Placental epithelial cell (primary cell): ENCODE results near the gene KRT40. TPM values are rescaled to one million over a fixed set of nuclear protein-coding genes. Genes with fewer than 3 reads are reported as not detected.

Experiments
- small RNA-seq: library from RNA; depleted of rRNA; stranded (forward); fragments of <200 nt; gene quantifications from one replicate; pipeline ENCODE3, GENCODE V24; 2012
- total RNA-seq: library from RNA; depleted of rRNA; stranded (reverse); fragments of >200 nt; gene quantifications from 2 replicates; pipeline ENCODE4 v1.2.3, GENCODE V29; 2012

The KRT40 gene
- total RNA-seq: not detected in 2 replicates

GRCh38 chr17:40984226-40984625 lies at the start of gene KRT40:
TSS of gene KRT40 (minus strand) at chr17:40984326. CDS start at chr17:40984273, 53 bp downstream.

GRCh38 chr17:41029633-41030245 lies 45.6 kb upstream of the KRT40 start, which contains the start of gene KRTAP1-4:
TSS of gene KRTAP1-4 (minus strand) at chr17:41030195. CDS start at chr17:41030078, 117 bp downstream.

GRCh38 chr17:41026715-41027471 lies 42.8 kb upstream of the KRT40 start, which contains the start of gene KRTAP1-5:
TSS of gene KRTAP1-5 (minus strand) at chr17:41027208. CDS start at chr17:41027155, 53 bp downstream.

GRCh38 chr17:41008811-41009210 lies 24.7 kb upstream of the KRT40 start, which contains the start of gene KRTAP3-1:
TSS of gene KRTAP3-1 (minus strand) at chr17:41009128. CDS start at chr17:41009074, 54 bp downstream.

GRCh38 chr17:40999563-40999962 lies 15.4 kb upstream of the KRT40 start, which contains the start of gene KRTAP3-2:
TSS of gene KRTAP3-2 (minus strand) at chr17:40999906. CDS start at chr17:40999853, 53 bp downstream.

GRCh38 chr17:40993839-40994238 lies 9.7 kb upstream of the KRT40 start, which contains the start of gene KRTAP3-3:
TSS of gene KRTAP3-3 (minus strand) at chr17:40994164. CDS start at chr17:40994097, 67 bp downstream.

GRCh38 chr17:40966848-40967247 lies 17.3 kb downstream of the KRT40 start, which contains the start of gene KRT39:
TSS of gene KRT39 (minus strand) at chr17:40966948. CDS start at chr17:40966856, 92 bp downstream.

GRCh38 chr17:40937384-40937819 lies 46.7 kb downstream of the KRT40 start, which contains the start of gene KRT23:
TSS of gene KRT23 (minus strand) at chr17:40937646. CDS start at chr17:40936603, 1,043 bp downstream.

Small RNA genes within 50 kb of the gene (small RNA-seq; reads per million reads assigned to genes)
- gene KRTAP3-4P: not detected

Other genes with a start within 250 kb of the KRT40 start
- not detected in 2 replicates for gene KRT25, start 229.0 kb downstream of the KRT40 start, total RNA-seq
- under 0.01 TPM in 1 of 2 replicates, not detected in the other for gene KRT26, start 212.1 kb downstream of the KRT40 start, total RNA-seq
- gene KRT27, start 201.8 kb downstream of the KRT40 start, total RNA-seq: 0.79 TPM in 1 of 2 replicates, not detected in the other
- not detected in 2 replicates for gene KRT28, start 184.4 kb downstream of the KRT40 start, total RNA-seq
- gene KRT10, start 161.7 kb downstream of the KRT40 start, total RNA-seq: 5.1 and 9.8 TPM in 2 replicates
- gene KRT12, start 117.1 kb downstream of the KRT40 start, total RNA-seq: not detected in 2 replicates
- gene KRT20, start 99.1 kb downstream of the KRT40 start, total RNA-seq: not detected in 2 replicates
- gene KRT23, start 46.7 kb downstream of the KRT40 start, total RNA-seq: 0.79 and 1.4 TPM in 2 replicates
- not detected in 2 replicates for gene KRT39, start 17.4 kb downstream of the KRT40 start, total RNA-seq
- gene KRTAP3-3, start 9.8 kb upstream of the KRT40 start, total RNA-seq: not detected in 2 replicates
- gene KRTAP3-2, start 15.6 kb upstream of the KRT40 start, total RNA-seq: not detected in 2 replicates
- gene KRTAP3-1, start 24.8 kb upstream of the KRT40 start, total RNA-seq: not detected in 2 replicates
- gene KRTAP1-5, start 42.9 kb upstream of the KRT40 start, total RNA-seq: not detected in 2 replicates
- gene KRTAP1-4, start 45.9 kb upstream of the KRT40 start, total RNA-seq: not detected in 2 replicates
- gene KRTAP1-3, start 50.5 kb upstream of the KRT40 start, total RNA-seq: not detected in 2 replicates
- gene KRTAP1-1, start 57.1 kb upstream of the KRT40 start, total RNA-seq: not detected in 2 replicates
- not detected in 2 replicates for gene KRTAP2-1, start 63.0 kb upstream of the KRT40 start, total RNA-seq
- not detected in 2 replicates for gene KRTAP2-2, start 70.9 kb upstream of the KRT40 start, total RNA-seq
- gene KRTAP2-3, start 75.8 kb upstream of the KRT40 start, total RNA-seq: 2.3 TPM in 1 of 2 replicates, not detected in the other
- gene KRTAP2-4, start 81.6 kb upstream of the KRT40 start, total RNA-seq: not detected in 2 replicates
- not detected in 2 replicates for gene KRTAP4-7, start 99.8 kb upstream of the KRT40 start, total RNA-seq
- not detected in 2 replicates for gene KRTAP4-8, start 113.8 kb upstream of the KRT40 start, total RNA-seq
- gene KRTAP4-16, start 117.9 kb upstream of the KRT40 start, total RNA-seq: not detected in 2 replicates
- not detected in 2 replicates for gene KRTAP4-9, start 121.1 kb upstream of the KRT40 start, total RNA-seq
- not detected in 2 replicates for gene KRTAP4-11, start 134.0 kb upstream of the KRT40 start, total RNA-seq
- not detected in 2 replicates for gene KRTAP4-12, start 139.9 kb upstream of the KRT40 start, total RNA-seq
- gene KRTAP4-6, start 156.2 kb upstream of the KRT40 start, total RNA-seq: not detected in 2 replicates
- gene KRTAP4-5, start 165.5 kb upstream of the KRT40 start, total RNA-seq: not detected in 2 replicates
- gene KRTAP4-4, start 176.4 kb upstream of the KRT40 start, total RNA-seq: not detected in 2 replicates
- not detected in 2 replicates for gene KRTAP4-3, start 183.9 kb upstream of the KRT40 start, total RNA-seq
- not detected in 2 replicates for gene KRTAP4-2, start 193.9 kb upstream of the KRT40 start, total RNA-seq
- not detected in 2 replicates for gene KRTAP4-1, start 200.6 kb upstream of the KRT40 start, total RNA-seq
- gene KRTAP9-1, start 205.6 kb upstream of the KRT40 start, total RNA-seq: not detected in 2 replicates
- not detected in 2 replicates for gene KRTAP9-2, start 242.3 kb upstream of the KRT40 start, total RNA-seq
- gene KRTAP9-3, start 248.1 kb upstream of the KRT40 start, total RNA-seq: not detected in 2 replicates